ENCODE data around the gene HLA-DMA.

HLA-DMA gene

DNA sequence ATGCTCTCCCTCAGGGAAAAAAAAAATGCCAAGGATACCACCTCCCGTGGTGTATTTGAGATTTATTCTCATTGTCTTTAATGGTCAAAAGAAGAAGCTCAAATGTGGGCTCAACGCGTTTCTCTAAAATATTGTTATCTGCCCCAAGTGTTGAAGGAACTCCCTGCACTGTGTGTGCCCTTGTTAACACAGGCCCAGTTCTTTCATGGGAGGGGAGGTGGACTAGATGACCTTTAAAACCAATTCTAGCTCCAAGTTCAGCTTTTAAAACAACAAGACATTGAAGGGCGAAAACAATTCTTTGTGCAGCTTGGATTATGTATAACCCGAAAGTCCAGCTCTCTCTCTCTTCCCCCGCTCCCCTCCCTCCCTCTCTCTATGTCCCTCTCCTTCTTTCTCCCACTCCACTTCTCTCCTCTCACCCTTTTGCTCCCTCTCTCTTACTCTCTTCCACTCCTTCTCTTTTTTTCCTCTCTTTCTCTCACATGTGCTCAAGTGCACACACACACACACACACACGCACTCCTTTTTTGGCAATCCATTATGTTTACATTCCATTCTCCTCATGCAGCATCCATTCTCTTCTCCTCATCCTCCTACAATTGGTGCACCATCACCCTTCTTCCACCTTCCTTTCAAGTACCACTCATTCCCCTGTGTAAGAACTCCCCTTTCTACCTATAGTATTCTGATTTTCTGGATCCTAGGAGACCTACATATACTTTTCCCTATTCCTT, 20.6 kb downstream of the HLA-DMA start:
- no peak for DNase-seq (ENCODE audit: low spot score)

DNA sequence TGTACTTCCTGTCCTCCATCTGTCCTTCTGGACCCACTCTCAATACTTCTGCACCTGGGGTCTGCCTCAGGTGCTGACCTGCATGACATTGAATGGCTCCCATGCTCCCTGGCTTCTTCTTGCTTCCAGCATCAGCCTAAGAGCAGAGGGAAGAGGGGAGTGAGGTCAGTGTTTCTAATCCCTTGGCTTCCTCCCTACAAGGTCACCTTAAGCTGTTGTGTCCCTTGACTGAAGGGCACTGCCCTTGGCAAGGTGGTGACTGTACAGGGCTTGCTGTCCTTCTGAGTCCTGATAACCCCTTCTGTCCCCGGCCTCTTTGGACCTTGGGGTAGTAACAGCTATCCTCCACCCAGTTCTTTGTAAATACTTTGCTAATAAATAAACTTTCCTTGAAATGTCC, 21.7 kb downstream of the HLA-DMA start:
- DNase-seq (ENCODE audit: low spot score), result no peak

DNA sequence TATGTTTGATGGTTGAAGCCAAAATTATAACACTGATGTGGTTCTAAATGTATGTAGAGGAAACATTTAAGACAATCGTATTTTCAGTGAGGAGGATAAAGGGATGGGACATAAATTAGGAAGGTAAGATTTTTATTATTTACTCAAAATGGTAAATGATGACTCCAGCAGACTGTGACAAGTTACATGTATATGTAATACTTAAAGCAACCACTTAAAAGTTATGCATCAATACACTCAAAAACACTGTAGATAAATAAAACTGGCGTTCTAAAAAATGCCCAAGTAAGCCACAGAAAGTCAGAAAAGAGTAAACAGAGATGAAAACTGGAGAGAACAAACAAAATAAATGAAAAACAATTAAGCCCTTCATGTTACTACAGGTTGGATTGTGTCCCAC, 30.8 kb downstream of the HLA-DMA start:
- no peak for DNase-seq (ENCODE audit: low spot score)

DNA sequence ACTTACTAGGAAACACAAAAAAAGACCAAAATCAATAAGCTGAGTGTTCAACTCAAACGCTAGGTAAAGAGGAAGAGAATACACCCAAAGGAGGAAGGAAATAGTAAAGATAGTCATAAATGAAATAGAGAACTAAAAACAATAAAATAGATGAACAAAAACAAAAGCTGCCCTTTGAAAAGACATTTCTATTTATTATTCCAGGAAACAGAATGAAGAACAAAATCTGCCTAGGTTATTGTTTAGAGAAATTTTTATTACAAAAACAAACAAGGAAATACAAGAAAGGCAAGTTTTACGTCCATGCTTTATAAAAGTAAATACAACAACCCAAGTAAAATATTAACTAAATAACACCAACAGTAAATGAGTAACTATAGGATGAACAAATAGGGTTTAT, 32.2 kb downstream of the HLA-DMA start:
- no peak for DNase-seq (ENCODE audit: low spot score)

DNA sequence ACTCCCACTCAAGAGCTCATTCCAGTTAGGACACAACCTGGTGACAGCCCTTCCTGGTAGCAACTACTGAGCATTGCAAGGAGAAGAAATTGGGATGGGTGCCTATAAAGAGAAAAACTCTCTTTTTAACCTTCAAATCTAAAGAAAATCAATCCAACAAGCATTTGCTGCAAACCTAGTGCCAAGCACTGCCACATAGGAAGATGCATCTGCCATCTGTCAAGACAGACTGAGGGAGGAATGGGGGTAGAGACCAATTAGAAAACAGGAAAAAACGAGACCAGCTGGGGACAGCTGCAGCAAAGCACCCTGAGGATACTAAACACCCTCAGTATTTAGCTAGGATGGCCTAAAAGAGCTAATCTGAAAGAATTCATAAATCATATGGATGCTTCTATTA, 39.9 kb downstream of the HLA-DMA start:
- DNase-seq (ENCODE audit: low spot score), result no peak

- DNase-seq (ENCODE audit: low spot score), result no peak
These were observed 44.0 kb downstream of the HLA-DMA start for GRCh38 chr6:32908897-32909296.

- no peak for DNase-seq (ENCODE audit: low spot score)
These were observed 46.4 kb downstream of the HLA-DMA start for GRCh38 chr6:32906539-32906938.

DNA sequence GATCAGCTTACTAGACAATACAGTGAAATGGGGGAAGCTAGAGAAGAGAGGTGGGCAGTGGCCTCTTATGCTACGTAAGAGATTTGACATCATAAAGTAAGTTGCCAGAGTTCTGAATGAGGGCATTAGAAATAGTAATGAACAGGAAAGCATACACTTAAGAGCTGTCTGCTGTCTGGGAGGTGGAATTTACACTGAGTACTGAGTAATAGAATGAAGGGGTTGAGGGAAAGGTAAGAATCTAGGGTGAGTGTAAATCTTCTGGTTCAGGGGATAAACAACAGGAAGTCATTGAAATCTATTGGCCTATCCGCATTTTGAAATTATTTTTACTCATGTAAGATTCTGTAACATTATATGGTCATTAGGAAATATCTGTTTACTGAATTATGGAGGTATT, 47.8 kb downstream of the HLA-DMA start:
- no peak for DNase-seq (ENCODE audit: low spot score)

- no peak for DNase-seq (ENCODE audit: low spot score)
These were observed 48.9 kb downstream of the HLA-DMA start for GRCh38 chr6:32903952-32904351.
